H1 (cell line): ENCODE results near the gene LRRC23. TPM values are rescaled to one million over a fixed set of nuclear protein-coding genes. Genes with fewer than 3 reads are reported as not detected.

Source experiments
- GABPA ChIP-seq: IDR thresholded peaks from 2 replicates; pipeline ENCODE4 v1.6.1; 2011; ENCODE audit warnings: mild to moderate bottlenecking, low read length, moderate library complexity, borderline replicate concordance; ENCODE audit not compliant: insufficient read depth
- polyA plus RNA-seq, 7 experiments: library from polyadenylated mRNA; depleted of rRNA in 3 of 7; stranded (reverse) in 5 of 7; unstranded in 2 of 7; fragments of >200 nt in 5 of 7; fragments of 200-250 nt in 2 of 7; gene quantifications; 1 replicate in 5 of 7; 2 replicates in 1 of 7; 4 replicates in 1 of 7; pipeline versions ENCODE4 v1.2.1 to v1.2.3, GENCODE V29; 2011 to 2013; ENCODE audit warnings: missing spikeins in 2 of 7, mixed read lengths in 2 of 7
- total RNA-seq: library from RNA; stranded (reverse); fragmentation: NEBNext Ultra II Directional; extraction: Animal tissue kit (Norgen Biotek cat#: 25700); gene quantifications from 2 replicates; pipeline ENCODE4 v1.2.1, GENCODE V29; 2021
- TF ChIP-seq, protein P1 (sequence below): IDR thresholded peaks from 2 replicates; pipeline ENCODE4 v1.6.1; 2012; ENCODE audit warnings: low read length, inconsistent platforms

Gene LRRC23
- total and polyA plus RNA-seq, 2 of the 8 experiments (the other 6 are each of a cell fraction or from before 2014, with no cell fraction given) = 2.5 to 3.6 TPM

DNA sequence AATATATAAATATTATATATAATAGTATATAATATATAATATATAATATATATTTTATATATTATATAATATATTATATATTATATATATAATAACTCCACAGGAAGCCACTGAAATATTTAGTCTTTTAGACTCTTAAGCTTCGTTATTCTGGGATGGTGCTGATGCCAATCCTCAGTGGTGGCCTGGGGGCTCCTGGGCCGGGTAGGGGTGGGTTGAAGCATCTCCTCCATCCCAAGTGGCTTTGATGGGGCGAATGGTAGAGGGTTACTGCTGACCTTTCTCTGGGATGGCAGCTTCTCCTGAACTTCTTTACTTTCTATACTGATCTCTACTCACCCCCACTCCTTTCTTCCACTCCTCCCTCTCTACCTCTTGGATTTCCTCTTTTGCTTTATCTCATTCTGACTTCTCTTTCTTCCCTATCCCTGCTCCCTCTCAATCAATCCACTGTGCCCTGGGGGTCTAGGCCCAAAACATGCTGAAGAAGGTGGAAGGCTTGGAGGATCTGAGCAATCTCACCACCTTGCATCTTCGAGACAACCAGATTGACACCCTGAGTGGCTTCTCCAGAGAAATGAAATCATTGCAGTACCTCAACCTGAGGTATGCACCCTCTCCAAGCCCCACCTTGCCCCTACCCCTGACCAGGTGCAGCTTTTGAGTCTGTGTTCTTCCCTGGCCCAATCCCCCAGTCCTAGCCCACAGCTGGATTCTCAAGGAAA lies 5.0 kb downstream of the LRRC23 start (continued):
- TF ChIP-seq, protein P1, sequence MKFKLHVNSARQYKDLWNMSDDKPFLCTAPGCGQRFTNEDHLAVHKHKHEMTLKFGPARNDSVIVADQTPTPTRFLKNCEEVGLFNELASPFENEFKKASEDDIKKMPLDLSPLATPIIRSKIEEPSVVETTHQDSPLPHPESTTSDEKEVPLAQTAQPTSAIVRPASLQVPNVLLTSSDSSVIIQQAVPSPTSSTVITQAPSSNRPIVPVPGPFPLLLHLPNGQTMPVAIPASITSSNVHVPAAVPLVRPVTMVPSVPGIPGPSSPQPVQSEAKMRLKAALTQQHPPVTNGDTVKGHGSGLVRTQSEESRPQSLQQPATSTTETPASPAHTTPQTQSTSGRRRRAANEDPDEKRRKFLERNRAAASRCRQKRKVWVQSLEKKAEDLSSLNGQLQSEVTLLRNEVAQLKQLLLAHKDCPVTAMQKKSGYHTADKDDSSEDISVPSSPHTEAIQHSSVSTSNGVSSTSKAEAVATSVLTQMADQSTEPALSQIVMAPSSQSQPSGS = no peak
- no peak for TF ChIP-seq GABPA
